ENCODE measurements around the gene PRSS48. TPM values are rescaled to one million over a fixed set of nuclear protein-coding genes. Genes with fewer than 3 reads are reported as not detected.

The PRSS48 gene
- total and polyA plus RNA-seq, 12 donors, result not detected

DNA sequence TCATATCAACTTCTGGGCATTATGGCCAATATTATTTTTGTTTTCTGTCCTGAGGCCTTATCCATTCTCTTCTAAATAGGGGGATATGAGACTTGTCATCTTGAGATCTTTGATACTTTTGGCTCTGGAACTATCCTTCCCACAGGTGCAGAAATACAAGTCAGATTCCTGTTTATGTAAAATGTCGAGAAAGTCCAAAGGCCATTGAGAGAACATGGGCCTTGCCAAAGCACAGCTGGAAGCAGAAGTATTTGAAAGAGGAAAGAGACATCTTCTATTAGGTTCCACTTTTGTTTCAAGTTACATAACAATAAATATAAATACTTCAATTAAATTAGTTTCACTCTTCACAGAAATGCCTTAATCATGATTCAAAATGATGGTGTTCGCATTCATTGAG lies 20.8 kb upstream of the PRSS48 start:
- DNase-seq, result no peak
- no peaks in the 10 kb centered on the region for H3K9me3 ChIP-seq (replicated peaks in 1 of 3)
- peaks cover 0 to 10% of the 10 kb centered on the region in 2 donors for H3K4me1 ChIP-seq (replicated peaks in 1 of 2)
- no peaks in the 10 kb centered on the region for H3K36me3 ChIP-seq (replicated peaks in 1 of 2)
- no peak for TF ChIP-seq POLR2A (IDR thresholded peaks at IDR 0.05)
- TF ChIP-seq, protein P1, sequence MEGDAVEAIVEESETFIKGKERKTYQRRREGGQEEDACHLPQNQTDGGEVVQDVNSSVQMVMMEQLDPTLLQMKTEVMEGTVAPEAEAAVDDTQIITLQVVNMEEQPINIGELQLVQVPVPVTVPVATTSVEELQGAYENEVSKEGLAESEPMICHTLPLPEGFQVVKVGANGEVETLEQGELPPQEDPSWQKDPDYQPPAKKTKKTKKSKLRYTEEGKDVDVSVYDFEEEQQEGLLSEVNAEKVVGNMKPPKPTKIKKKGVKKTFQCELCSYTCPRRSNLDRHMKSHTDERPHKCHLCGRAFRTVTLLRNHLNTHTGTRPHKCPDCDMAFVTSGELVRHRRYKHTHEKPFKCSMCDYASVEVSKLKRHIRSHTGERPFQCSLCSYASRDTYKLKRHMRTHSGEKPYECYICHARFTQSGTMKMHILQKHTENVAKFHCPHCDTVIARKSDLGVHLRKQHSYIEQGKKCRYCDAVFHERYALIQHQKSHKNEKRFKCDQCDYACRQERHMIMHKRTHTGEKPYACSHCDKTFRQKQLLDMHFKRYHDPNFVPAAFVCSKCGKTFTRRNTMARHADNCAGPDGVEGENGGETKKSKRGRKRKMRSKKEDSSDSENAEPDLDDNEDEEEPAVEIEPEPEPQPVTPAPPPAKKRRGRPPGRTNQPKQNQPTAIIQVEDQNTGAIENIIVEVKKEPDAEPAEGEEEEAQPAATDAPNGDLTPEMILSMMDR (IDR thresholded peaks at IDR 0.05), result no peak
- 86 to 92% (median 89%) methylated on average over 2 of the region's 2 CpGs for WGBS, 4 donors
- no peaks in the 10 kb centered on the region for H3K27me3 ChIP-seq
- H3K27ac ChIP-seq, result no peak overlapping the region
- no peak overlapping the region for H3K4me3 ChIP-seq
- intact Hi-C loops (cut with DNase I), result no loop called here

DNA sequence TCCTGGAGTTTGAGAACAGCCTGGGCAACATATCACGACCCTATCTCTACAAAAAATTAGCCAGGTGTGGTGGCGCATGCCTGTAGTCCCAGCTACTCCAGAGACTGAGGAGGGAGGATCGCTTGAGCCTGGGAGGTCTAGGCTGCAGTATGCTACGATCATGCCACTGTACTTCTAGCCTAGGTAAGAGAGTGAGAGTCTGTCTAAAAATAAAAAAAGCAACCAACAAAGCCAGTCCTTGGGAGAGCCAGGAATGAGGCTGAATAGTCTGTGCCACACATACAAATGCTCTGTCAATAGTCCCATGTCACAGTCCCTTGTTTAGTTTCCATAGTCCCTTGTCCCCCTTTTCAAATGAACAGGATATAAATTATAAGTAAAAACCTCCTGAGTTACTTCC lies 19.3 kb upstream of the PRSS48 start:
- Histone ChIP-seq H3K9me3 (replicated peaks in 1 of 3) (no peaks in the 10 kb centered on the region), H3K27ac (no peak overlapping the region), H3K4me1 (replicated peaks in 1 of 2) (no peaks in the 10 kb centered on the region), H3K36me3 (replicated peaks in 1 of 2) (no peaks in the 10 kb centered on the region), H3K4me3 (no peak overlapping the region), H3K27me3 (no peaks in the 10 kb centered on the region)
- 85 to 94% (median 92%) methylated on average over 4 of the region's 4 CpGs for WGBS, 4 donors
- intact Hi-C loops (cut with DNase I), result no loop called here
- DNase-seq, result no peak
- no peak for TF ChIP-seq POLR2A (IDR thresholded peaks at IDR 0.05)
- TF ChIP-seq, protein P1 (IDR thresholded peaks at IDR 0.05), result no peak

DNA sequence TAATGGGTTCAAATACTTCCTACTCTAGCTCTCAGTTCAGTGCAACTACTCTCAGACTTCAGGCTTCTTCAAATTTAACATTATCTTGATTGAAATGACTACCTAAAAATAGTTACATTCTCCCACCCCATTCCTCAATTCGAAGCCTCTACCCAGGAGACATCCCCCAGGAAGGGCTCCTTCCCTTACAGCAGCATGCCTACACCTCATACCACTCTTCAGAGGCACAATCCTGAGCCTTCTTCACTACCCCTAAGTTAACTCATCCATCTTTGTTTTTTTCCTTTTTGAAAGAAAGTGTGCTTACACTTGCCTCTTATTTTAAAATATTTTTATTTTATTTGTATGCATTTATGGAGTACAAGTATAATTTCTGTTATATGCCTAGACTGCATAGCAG lies 17.2 kb upstream of the PRSS48 start:
- no peak overlapping the region for H3K27ac ChIP-seq
- no peak for DNase-seq
- no peak overlapping the region for H3K4me3 ChIP-seq
- no peaks in the 10 kb centered on the region for H3K36me3 ChIP-seq (replicated peaks in 1 of 2)
- no peaks in the 10 kb centered on the region for H3K4me1 ChIP-seq (replicated peaks in 1 of 2)
- WGBS, 4 donors, result 76 to 82% (median 80%) methylated on average over 1 of the region's 1 CpG
- H3K9me3 ChIP-seq (replicated peaks in 1 of 3), result no peaks in the 10 kb centered on the region
- no peak for TF ChIP-seq POLR2A (IDR thresholded peaks at IDR 0.05)
- TF ChIP-seq, protein P1 (IDR thresholded peaks at IDR 0.05), result no peak
- no peaks in the 10 kb centered on the region for H3K27me3 ChIP-seq
- intact Hi-C loops (cut with DNase I), result no loop called here

DNA sequence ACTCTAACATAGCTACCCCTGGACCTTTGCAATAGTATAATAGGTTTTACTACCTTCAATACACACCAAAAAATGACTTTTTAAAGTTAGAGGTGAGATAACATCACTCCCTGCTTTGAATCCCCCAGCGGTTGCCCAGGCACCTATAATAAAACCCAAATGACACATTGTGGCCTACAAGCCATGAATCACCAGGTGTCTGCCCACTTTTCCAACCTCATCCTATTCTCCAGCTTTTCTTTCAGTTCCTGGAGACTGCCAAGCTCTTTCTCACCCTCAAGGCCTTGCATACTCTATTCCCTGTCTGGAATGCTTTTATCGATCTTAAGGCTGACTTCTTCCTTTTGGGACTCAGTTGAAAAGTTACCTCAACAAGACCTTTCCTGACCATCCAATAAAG lies 16.4 kb upstream of the PRSS48 start:
- TF ChIP-seq POLR2A (IDR thresholded peaks at IDR 0.05), result no peak
- TF ChIP-seq, protein P1 (IDR thresholded peaks at IDR 0.05), result no peak
- no peaks in the 10 kb centered on the region for H3K27me3 ChIP-seq
- H3K4me1 ChIP-seq (replicated peaks in 1 of 2), result no peaks in the 10 kb centered on the region
- DNase-seq, result no peak
- WGBS, 4 donors, result 93 to 98% (median 95%) methylated on average over 2 of the region's 2 CpGs
- H3K36me3 ChIP-seq (replicated peaks in 1 of 2), result no peaks in the 10 kb centered on the region
- H3K27ac ChIP-seq, result no peak overlapping the region
- H3K9me3 ChIP-seq (replicated peaks in 1 of 3), result no peaks in the 10 kb centered on the region
- H3K4me3 ChIP-seq, result no peak overlapping the region
- intact Hi-C loops (cut with DNase I), result no loop called here
